ENCODE measurements around the gene KDM4B. TPM values are rescaled to one million over a fixed set of nuclear protein-coding genes. Genes with fewer than 3 reads are reported as not detected.

Gene KDM4B
- total RNA-seq (10 to 100 TPM; 21.6 to 62.9 (median 47.8) TPM), polyA plus RNA-seq (10 to 100 TPM in 1 of 2 donors, 1 to 10 TPM in 1; 5.2 to 19.4 TPM)
- long read RNA-seq, donor 1, full-length matches to known transcripts: 1 of 45 reads
- long read RNA-seq, donor 1, partial matches to known transcripts: 2 of 45 reads
- long read RNA-seq, donor 1, other reads (novel, unspliced or antisense): 42 of 45 reads
- long read RNA-seq, donor 2, full-length matches to known transcripts: 7 of 7 reads
- long read RNA-seq, donor 2, partial matches to known transcripts: 0 of 7 reads
- long read RNA-seq, donor 2, other reads (novel, unspliced or antisense): 0 of 7 reads
- long read RNA-seq, donor 3, full-length matches to known transcripts: 33 of 104 reads
- long read RNA-seq, donor 3, partial matches to known transcripts: 22 of 104 reads
- long read RNA-seq, donor 3, other reads (novel, unspliced or antisense): 49 of 104 reads

DNA sequence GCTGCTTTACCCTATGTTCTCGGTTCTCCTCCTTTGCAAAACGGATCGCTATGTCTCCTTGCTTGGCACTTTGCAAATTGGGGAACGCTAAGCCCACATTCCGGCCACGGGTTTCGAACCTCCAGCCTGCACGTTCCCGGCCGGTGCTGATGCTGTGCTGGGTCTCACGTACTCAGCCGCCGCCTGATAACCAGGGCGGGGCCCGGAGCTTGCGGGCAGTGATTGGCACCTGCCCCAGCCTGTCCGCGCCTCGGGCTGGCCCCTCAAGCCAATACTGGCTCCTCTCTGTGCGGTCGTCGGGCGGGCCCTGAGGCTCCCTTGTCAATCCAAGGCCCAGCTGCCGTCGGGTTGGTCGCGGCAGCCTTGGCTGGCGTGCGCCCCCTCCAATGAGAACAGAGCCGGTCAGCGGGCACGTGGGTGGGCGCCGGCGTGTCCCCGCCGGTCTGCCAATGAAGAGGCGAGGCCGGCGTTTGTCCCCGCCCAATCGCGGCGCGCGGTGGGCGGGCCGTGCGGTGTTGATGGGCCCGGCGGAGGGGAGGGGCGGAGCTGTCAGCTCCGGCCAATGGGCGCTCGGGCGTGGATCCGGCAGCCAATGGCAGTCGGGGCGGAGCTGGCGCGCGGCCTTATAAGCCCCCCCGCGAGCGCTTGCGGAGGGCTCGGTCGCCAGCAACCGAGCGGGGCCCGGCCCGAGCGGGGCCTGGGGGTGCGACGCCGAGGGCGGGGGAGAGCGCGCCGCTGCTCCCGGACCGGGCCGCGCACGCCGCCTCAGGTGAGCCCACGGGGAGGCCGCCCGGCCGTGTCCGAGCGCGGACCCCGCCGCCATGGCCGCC is at the start of gene KDM4B:
Gene KDM4B (plus strand): TSS at position 652 of the 830 bp plus-strand sequence. CDS start 63,778 bp downstream, outside the sequence.
- intact Hi-C loops (cut with DNase I): loop anchor here in 1 of 4 donors (5.0 kb wide), 1 partner anchor 41 kb away; no protein-coding TSS in a partner anchor
- TF ChIP-seq, protein P1, sequence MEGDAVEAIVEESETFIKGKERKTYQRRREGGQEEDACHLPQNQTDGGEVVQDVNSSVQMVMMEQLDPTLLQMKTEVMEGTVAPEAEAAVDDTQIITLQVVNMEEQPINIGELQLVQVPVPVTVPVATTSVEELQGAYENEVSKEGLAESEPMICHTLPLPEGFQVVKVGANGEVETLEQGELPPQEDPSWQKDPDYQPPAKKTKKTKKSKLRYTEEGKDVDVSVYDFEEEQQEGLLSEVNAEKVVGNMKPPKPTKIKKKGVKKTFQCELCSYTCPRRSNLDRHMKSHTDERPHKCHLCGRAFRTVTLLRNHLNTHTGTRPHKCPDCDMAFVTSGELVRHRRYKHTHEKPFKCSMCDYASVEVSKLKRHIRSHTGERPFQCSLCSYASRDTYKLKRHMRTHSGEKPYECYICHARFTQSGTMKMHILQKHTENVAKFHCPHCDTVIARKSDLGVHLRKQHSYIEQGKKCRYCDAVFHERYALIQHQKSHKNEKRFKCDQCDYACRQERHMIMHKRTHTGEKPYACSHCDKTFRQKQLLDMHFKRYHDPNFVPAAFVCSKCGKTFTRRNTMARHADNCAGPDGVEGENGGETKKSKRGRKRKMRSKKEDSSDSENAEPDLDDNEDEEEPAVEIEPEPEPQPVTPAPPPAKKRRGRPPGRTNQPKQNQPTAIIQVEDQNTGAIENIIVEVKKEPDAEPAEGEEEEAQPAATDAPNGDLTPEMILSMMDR (IDR thresholded peaks at IDR 0.05): no peak
- TF ChIP-seq POLR2A (IDR thresholded peaks at IDR 0.05) (peak; percentile 87), EP300 (IDR thresholded peaks at IDR 0.05) (no peak)
- Histone ChIP-seq H3K4me3 (peak within 1 kb of the TSS; percentile 71), H3K36me3 (no peaks in the 10 kb centered on the region), H3K4me1 (ENCODE audit: insufficient read depth) (peaks cover 9% of the 10 kb centered on the region), H3K27me3 (no peaks in the 10 kb centered on the region), H3K9me3 (no peaks in the 10 kb centered on the region), H3K27ac (peak within 1 kb of the TSS; percentile 33 to 51)
- 0 to 1% (median 0%) methylated on average over 49 to 96 of the region's 96 CpGs for WGBS, 3 donors
- peak; percentile 99 to 100 (median 99) for DNase-seq

DNA sequence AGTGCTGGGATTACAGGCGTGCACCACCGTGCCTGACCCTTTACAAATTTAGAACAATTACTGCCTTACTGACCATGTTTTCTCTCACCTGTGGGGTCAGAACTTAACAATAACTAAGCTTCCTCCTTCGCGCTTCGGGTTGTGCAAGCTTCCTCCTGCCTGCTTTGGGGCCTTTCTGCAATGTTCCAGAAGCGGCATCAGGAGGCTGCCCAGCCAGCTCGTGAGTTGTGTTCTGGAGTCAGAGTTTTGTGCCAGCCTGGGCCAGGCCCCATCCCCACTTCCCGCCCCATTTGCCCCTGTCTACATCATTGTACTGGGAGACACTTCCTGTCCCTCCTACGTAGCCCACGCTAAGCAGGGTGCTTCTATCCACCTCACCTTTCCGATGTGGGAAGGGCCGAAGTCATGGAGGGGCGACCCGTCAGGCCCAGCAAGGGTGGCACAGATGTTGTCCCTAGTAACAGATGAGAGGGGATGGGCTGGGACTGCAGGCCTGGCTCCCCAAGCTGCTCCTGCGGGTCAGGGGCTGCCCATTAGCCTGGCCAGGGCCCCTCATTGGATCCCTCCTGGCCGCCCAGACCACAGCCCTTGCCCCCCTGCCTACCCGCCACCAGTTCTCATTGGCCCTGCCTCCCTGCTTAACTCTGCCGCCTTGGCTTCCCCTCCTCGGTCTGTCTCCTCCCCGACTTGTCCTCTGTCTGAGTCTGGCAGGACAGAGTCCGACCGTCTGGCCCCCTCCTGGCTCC is 46.2 kb upstream of the KDM4B start:
- 71 to 76% (median 74%) methylated on average over 22 of the region's 22 CpGs for WGBS, 3 donors
- Histone ChIP-seq H3K36me3 (no peaks in the 10 kb centered on the region), H3K27me3 (no peaks in the 10 kb centered on the region), H3K27ac (peak overlapping the region in 1 of 2 donors; percentile 22), H3K4me1 (ENCODE audit: insufficient read depth) (peaks cover 9% of the 10 kb centered on the region), H3K4me3 (no peak overlapping the region), H3K9me3 (no peaks in the 10 kb centered on the region)
- intact Hi-C loops (cut with DNase I): no loop called here
- DNase-seq: peak in 1 of 5 donors; percentile 63
- TF ChIP-seq EP300 (IDR thresholded peaks at IDR 0.05) (no peak), POLR2A (IDR thresholded peaks at IDR 0.05) (no peak)
- TF ChIP-seq, protein P1 (IDR thresholded peaks at IDR 0.05): no peak

DNA sequence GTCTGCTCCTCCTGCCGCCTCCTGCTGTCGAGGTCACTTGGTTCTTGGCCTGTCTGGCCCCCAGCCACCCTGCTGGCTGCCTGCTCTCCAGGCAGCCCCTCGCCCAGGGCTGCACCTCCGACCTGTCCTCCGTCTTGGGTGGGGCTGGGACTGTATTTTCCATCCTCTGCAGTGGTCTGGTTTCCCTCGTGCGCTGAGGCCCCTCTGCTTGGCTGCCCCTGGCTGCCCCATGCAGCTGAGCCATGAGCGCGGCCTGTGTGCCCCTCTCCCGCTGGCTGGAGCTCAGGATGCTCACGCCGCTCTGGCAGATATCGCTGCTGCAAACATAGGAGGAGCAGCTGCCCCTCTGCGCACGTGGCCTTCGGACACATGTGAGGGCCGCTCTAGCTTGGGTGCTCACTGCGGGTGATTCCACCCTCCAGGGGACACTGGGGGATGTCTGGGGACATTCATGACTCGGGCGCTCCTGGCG is 45.6 kb upstream of the KDM4B start:
- Histone ChIP-seq H3K27ac (peak overlapping the region in 1 of 2 donors; percentile 22), H3K9me3 (no peaks in the 10 kb centered on the region), H3K27me3 (no peaks in the 10 kb centered on the region), H3K4me3 (no peak overlapping the region), H3K4me1 (ENCODE audit: insufficient read depth) (peaks cover 9% of the 10 kb centered on the region), H3K36me3 (no peaks in the 10 kb centered on the region)
- WGBS, 3 donors: 46 to 74% (median 60%) methylated on average over 21 of the region's 21 CpGs
- intact Hi-C loops (cut with DNase I): no loop called here
- TF ChIP-seq, protein P1 (IDR thresholded peaks at IDR 0.05): no peak
- TF ChIP-seq POLR2A (IDR thresholded peaks at IDR 0.05) (no peak), EP300 (IDR thresholded peaks at IDR 0.05) (no peak)
- peak in 2 of 5 donors; percentile 44 to 60 for DNase-seq
